ENCODE results near the gene PATJ.
"Not testable (repeated sequence)": the region's sequence is repeated elsewhere in the genome, so short reads cannot be mapped to it uniquely, and the experiment has no call there.

PATJ gene, protein sequence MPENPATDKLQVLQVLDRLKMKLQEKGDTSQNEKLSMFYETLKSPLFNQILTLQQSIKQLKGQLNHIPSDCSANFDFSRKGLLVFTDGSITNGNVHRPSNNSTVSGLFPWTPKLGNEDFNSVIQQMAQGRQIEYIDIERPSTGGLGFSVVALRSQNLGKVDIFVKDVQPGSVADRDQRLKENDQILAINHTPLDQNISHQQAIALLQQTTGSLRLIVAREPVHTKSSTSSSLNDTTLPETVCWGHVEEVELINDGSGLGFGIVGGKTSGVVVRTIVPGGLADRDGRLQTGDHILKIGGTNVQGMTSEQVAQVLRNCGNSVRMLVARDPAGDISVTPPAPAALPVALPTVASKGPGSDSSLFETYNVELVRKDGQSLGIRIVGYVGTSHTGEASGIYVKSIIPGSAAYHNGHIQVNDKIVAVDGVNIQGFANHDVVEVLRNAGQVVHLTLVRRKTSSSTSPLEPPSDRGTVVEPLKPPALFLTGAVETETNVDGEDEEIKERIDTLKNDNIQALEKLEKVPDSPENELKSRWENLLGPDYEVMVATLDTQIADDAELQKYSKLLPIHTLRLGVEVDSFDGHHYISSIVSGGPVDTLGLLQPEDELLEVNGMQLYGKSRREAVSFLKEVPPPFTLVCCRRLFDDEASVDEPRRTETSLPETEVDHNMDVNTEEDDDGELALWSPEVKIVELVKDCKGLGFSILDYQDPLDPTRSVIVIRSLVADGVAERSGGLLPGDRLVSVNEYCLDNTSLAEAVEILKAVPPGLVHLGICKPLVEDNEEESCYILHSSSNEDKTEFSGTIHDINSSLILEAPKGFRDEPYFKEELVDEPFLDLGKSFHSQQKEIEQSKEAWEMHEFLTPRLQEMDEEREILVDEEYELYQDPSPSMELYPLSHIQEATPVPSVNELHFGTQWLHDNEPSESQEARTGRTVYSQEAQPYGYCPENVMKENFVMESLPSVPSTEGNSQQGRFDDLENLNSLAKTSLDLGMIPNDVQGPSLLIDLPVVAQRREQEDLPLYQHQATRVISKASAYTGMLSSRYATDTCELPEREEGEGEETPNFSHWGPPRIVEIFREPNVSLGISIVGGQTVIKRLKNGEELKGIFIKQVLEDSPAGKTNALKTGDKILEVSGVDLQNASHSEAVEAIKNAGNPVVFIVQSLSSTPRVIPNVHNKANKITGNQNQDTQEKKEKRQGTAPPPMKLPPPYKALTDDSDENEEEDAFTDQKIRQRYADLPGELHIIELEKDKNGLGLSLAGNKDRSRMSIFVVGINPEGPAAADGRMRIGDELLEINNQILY (N-terminal part only)

GRCh38 chr1:61741711-61742619 is at the start of gene PATJ:
PATJ (plus strand) TSS chr1:61742480; CDS start chr1:61762893, 20,413 bp downstream.
- peak in 1 of 2 experiments; percentile 21 for DNase-seq

- DNase-seq: no peak
Measured at GRCh38 chr1:61699911-61700851, 42.1 kb upstream of the PATJ start.

- DNase-seq: no peak
Measured at GRCh38 chr1:61708953-61709907, 33.0 kb upstream of the PATJ start.

DNA sequence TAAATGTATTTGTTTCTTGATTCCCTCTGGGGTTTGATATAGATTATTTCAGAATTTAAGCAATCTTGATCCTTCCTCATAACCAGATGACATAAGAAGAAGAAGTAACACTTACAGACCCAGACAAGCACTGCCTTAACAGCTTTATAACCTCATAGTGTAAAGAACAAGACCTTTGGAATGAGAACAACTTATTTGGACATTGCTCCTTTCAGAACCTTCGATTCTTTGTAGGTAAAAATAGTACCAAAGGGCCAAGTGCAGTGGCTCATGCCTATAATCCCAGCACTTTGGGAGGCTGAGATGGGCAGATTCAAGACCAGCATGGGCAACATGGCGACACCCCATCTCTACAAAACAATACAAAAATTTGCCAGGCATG is 32.4 kb upstream of the PATJ start:
- no peak for DNase-seq

DNA sequence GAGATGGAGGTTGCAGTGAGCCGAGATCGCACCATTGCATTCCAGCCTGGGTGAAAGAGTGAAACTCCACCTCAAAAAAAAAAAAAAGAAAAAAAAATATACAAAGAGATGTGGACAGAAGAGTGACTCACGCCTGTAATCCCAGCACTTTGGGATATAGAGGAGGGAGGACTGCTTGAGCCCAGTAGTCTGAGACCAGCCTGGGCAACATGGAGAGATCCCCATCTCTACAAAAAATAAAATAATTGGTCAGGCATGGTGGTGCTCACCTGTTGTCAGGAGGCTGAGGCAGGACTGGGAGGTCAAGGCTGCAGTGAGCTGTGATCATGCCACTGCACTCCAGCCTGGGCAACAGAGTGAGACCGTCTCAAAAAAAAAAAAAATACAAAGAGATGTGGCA is 31.0 kb upstream of the PATJ start:
- not testable (repeated sequence) for DNase-seq

DNA sequence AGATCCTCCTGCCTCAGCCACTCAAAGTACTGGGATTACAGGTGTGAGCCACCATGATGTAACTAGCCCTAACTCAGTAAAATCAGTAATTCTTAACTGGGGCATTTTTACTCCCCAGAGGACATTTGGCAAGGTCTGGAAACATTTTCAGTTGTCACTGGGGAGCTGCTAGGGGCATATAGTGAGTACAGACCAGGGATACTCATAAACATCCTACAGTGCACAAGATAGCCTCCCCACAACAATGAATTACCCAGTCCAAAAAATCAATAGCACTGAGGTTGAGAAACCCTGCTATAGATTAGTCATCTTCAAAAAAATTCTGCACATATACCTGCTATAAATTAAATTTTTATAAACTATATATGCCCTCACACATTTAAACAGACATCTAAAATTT is 30.3 kb upstream of the PATJ start:
- no peak for DNase-seq

DNA sequence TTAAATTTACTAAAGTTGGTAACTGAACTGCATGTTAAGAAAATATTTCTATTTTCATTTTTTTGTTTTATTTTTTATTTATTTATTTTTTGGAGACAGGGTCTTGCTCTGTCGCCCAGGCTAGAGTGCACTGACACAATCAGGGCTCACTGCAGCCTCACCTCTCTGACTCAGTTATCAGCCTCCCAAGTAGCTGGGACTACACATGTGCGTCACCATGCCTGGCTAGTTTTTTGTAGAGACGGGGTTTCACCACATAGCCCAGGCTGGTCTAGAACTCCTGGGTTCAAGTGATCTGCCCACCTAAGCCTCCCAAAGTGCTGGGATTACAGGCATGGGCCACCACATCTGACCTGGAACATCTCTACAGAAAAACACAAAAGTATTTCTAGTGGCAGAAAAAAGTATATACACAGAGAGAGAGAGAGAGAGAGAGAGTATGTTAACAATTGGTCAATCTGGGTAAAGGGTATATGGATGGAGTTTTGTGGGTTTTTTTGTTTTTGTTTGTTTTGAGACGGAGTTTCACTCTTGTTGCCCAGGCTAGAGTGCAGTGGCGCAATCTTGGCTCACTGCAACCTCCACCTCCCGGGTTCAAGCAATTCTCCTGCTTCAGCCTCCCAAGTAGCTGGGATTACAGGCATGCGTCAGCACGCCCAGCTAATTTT is 23.1 kb upstream of the PATJ start:
- not testable (repeated sequence) for DNase-seq

DNA sequence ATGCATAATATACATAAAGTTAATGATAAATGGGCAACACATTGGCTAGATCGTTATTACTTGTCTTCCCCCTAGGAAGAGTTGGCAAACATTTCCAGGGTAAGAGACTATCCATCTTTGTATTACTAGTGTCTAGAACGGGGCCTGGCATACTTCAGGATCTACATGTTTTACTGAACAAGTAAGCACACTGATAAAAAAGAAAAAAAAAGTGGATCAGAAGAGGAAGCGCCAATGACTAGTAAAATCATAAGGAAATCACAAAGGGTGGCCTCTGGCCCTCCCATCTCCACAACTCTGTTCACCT is 17.8 kb upstream of the PATJ start:
- no peak for DNase-seq

DNA sequence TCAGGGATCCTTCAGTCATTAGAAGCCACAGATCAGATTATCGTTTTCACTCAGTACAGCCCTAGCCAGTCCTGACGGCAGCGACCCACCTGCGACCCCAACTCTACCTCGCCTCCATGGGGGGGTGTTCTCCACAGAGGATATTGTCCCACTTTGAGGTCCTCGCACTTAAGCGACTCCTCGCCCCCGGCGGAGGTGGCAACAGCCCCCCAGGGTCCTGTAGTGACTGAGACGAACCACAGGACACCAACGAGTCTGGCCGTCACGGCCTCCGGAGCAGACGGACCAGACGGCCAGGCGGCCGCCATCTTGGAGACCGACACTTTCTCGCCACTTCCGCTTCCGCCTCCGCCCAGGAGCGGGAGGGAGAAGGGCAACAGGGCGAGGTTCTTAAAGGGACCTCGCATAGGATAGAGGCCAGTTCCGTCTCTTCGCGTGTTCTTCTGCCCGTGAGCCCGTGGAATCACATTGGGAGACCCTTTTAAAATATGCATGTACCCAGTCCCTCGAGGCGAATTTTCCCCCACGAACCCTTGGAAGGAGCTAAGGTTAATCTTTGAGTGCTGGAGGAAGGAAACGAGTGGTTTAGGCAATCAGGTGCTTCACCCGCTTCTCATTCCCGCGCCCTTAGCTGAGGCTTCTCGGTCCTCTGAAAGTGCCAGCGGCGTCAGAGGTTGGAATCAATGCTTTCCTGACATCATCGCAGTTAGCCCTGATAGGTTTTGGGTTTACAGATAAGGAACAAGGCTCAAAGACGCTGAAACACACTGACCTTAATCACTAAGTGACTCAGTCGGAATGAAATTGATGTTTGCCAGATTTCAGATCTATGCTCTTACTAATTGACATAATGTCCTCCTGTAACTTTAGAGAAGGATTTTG is 17.2 kb upstream of the PATJ start, which contains the start of gene TM2D1:
Gene TM2D1, minus strand, starts transcription at position 329 of the 882 bp plus-strand sequence. Its CDS starts 21 bp downstream, at position 308.
- peak; percentile 93 to 96 for DNase-seq

- DNase-seq: no peak
Measured at GRCh38 chr1:61727544-61727943, 14.7 kb upstream of the PATJ start.

DNA sequence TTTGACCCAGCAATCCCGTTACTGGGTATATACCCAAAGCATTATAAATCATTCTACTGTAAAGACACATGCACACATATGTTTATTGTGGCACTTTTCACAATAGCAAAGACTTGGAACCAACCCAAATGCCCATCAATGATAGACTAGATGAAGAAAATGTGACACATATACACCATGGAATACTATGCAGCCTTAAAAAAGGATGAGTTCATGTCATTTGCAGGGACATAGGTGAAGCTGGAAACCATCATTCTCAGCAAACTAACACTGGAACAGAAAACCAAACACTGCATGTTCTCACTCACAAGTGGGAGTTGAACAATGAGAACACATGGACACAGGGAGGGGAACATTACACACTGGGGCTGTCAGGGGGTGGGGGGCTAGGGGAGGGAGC is 11.6 kb upstream of the PATJ start:
- DNase-seq: not testable (repeated sequence)

DNA sequence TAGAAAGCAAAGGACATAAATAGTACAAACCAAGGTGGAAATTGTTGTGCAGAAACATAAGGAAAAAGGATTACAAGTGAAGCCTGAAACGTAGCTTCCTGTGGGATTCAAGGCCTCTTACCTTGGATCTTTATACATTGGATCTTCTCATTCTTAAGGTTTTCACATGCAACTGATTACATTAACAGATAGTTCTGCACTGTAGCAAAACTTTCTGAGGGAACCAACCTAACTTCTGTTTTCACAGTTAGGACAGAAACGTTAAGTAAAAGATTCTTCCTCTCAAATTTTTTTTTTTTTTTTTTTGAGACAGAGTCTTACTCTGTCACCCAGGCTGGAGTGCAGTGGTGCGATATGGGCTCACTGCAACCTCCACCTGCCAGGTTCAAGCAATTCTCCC is 9.6 kb upstream of the PATJ start:
- DNase-seq: no peak

- DNase-seq: no peak
Measured at GRCh38 chr1:61740751-61741700, 1.3 kb upstream of the PATJ start.

- peak in 1 of 2 experiments; percentile 23 for DNase-seq
Measured at GRCh38 chr1:61742620-61743430, 545 bp downstream of the PATJ start.

GRCh38 chr1:61743431-61743705 is 1.1 kb downstream of the PATJ start:
- no peak for DNase-seq

All from NCI-H446 (cell line).